H1 (cell line): ENCODE measurements around the gene BRD7.

Experiments used
- GABPA ChIP-seq: IDR thresholded peaks from 2 replicates; pipeline ENCODE4 v1.6.1; 2011; ENCODE audit warnings: mild to moderate bottlenecking, low read length, moderate library complexity, borderline replicate concordance; ENCODE audit not compliant: insufficient read depth
- MAFK ChIP-seq: IDR thresholded peaks from 2 replicates; pipeline ENCODE4 v1.6.1; 2012; ENCODE audit warnings: low read depth, mild to moderate bottlenecking, improper control_type of control experiment, low read length
- POLR2A ChIP-seq, 2 experiments: IDR thresholded peaks; 1 replicate in 1 of 2; 2 replicates in 1 of 2; pipeline ENCODE4 v1.6.1; 2011; ENCODE audit warnings: low read depth in 2 of 2, low read length in 2 of 2, mild to moderate bottlenecking in 2 of 2; ENCODE audit errors: control extremely low read depth in 1 of 2
- POLR2AphosphoS5 ChIP-seq: IDR thresholded peaks from 2 replicates; pipeline ENCODE4 v1.6.1; 2011; ENCODE audit warnings: low read depth, low read length
- SP1 ChIP-seq: IDR thresholded peaks from 2 replicates; pipeline ENCODE4 v1.6.1; 2011; ENCODE audit warnings: low read depth, low read length
- SUZ12 ChIP-seq: fragments of 200-600 bp; sonication (generic); IDR thresholded peaks from 2 replicates; pipeline ENCODE4 v1.6.1; 2012; ENCODE audit warnings: mild to moderate bottlenecking, inconsistent platforms, low read length, moderate library complexity, mixed read lengths
- TF ChIP-seq, protein P1 (sequence below), 3 experiments: IDR thresholded peaks; 1 replicate in 2 of 3; 2 replicates in 1 of 3; pipeline versions ENCODE4 v1.5.1 to v1.6.1; 2011; ENCODE audit warnings: low read length in 3 of 3, mild to moderate bottlenecking in 3 of 3, inconsistent platforms in 2 of 3, low read depth in 1 of 3, moderate library complexity in 1 of 3; ENCODE audit not compliant: insufficient read depth in 1 of 3; ENCODE audit errors: control extremely low read depth in 1 of 3

DNA sequence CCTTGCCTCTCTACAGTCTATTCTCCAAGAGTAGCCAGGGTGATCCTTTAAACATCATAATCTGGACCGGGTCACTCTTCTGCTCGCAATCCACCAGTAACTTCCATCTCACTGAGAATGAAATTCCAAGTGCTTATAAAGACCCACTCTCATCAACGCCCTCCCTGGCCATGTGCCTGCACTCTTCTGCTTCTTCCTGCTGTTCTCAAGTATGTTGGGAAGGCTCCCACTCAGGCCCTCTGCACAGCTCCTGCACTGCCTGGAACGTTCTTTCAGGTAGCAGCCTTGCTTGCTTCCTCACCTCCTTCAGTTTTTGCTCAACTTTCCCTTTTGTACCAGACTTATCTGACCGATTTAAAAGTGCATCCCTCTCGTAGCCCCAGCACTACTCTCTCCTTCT, 44.4 kb downstream of the BRD7 start:
- TF ChIP-seq POLR2AphosphoS5 (no peak), POLR2A (IDR thresholded peaks at IDR 0.05; ENCODE audit: control extremely low read depth in 1 of 2, low read depth in 2 of 2, low read length in 2 of 2) (no peak), GABPA (no peak), SUZ12 (no peak), SP1 (no peak), MAFK (no peak)
- TF ChIP-seq, protein P1, sequence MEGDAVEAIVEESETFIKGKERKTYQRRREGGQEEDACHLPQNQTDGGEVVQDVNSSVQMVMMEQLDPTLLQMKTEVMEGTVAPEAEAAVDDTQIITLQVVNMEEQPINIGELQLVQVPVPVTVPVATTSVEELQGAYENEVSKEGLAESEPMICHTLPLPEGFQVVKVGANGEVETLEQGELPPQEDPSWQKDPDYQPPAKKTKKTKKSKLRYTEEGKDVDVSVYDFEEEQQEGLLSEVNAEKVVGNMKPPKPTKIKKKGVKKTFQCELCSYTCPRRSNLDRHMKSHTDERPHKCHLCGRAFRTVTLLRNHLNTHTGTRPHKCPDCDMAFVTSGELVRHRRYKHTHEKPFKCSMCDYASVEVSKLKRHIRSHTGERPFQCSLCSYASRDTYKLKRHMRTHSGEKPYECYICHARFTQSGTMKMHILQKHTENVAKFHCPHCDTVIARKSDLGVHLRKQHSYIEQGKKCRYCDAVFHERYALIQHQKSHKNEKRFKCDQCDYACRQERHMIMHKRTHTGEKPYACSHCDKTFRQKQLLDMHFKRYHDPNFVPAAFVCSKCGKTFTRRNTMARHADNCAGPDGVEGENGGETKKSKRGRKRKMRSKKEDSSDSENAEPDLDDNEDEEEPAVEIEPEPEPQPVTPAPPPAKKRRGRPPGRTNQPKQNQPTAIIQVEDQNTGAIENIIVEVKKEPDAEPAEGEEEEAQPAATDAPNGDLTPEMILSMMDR (IDR thresholded peaks at IDR 0.05; ENCODE audit: control extremely low read depth in 1 of 3, insufficient read depth in 1 of 3, low read depth in 1 of 3, low read length in 3 of 3): no peak
